T-cell (primary cell): ENCODE measurements around the gene MICALL1. TPM values are rescaled to one million over a fixed set of nuclear protein-coding genes. Genes with fewer than 3 reads are reported as not detected.

Experiments used
- ATAC-seq, 4 experiments: fragments of 200-7000 bp in 3 of 4; fragments of 150-1000 bp in 1 of 4; cut with Tn5 transposase; replicated peaks in 1 of 4; 1 replicate in 3 of 4; 2 replicates in 1 of 4; pipeline ENCODE4 v1.10.0; 2021; ENCODE audit warnings: moderate library complexity in 3 of 4, mild to moderate bottlenecking in 2 of 4, moderate number of reproducible peaks in 1 of 4
- CTCF ChIA-PET, 2 donors: fragments of 300-600 bp; sonication (Branson Sonifier 250); formaldehyde crosslinking; loops; one replicate each; lab custom pipeline; 2022; ENCODE audit warnings: antibody characterized with exemption in 2 of 2; lab: Charles Lee
- POLR2A ChIA-PET, 2 donors: fragments of 300-600 bp; sonication (Branson Sonifier 250); formaldehyde crosslinking; loops; one replicate each; lab custom pipeline; 2022; ENCODE audit warnings: antibody characterized with exemption in 2 of 2; lab: Charles Lee
- DNase-seq, 35 experiments: peaks; one replicate each; pipeline versions ENCODE4 v3.0.0 to v3.0.0-alpha.2; 2013 to 2023
- H3K27ac ChIP-seq: one replicate; pipeline ENCODE4 v1.5.1; 2013; ENCODE audit warnings: low read length
- H3K27me3 ChIP-seq, 2 experiments: replicated peaks in 1 of 2; 1 replicate in 1 of 2; 2 replicates in 1 of 2; pipeline versions ENCODE4 v1.6.1 to v1.7.0; 2013; ENCODE audit warnings: low read length in 1 of 2, mixed read lengths in 1 of 2; ENCODE audit not compliant: control insufficient read depth in 2 of 2, insufficient read depth in 2 of 2; ENCODE audit errors: extremely low read depth in 1 of 2
- H3K36me3 ChIP-seq, 2 donors: 1 replicate in 1 of 2; 2 replicates in 1 of 2; pipeline versions ENCODE4 v1.6.1 to v1.7.0; 2013; ENCODE audit warnings: low read length in 1 of 2; ENCODE audit not compliant: control insufficient read depth in 2 of 2, insufficient read depth in 1 of 2; ENCODE audit errors: extremely low read depth in 1 of 2
- H3K4me1 ChIP-seq, 2 experiments: 1 replicate in 1 of 2; 2 replicates in 1 of 2; pipeline versions ENCODE4 v1.6.1 to v1.7.0; 2013; ENCODE audit warnings: low read length in 2 of 2, mixed read lengths in 1 of 2; ENCODE audit not compliant: insufficient read depth in 2 of 2, control insufficient read depth in 1 of 2; ENCODE audit errors: extremely low read depth in 1 of 2
- H3K4me3 ChIP-seq, 2 donors: 1 replicate in 1 of 2; 2 replicates in 1 of 2; pipeline versions ENCODE4 v1.5.1 to v1.7.0; 2013; ENCODE audit warnings: mild to moderate bottlenecking in 2 of 2, low read length in 1 of 2, moderate library complexity in 1 of 2; ENCODE audit not compliant: control insufficient read depth in 1 of 2; ENCODE audit errors: extremely low read depth in 1 of 2
- H3K9me3 ChIP-seq: 2 replicates; pipeline ENCODE4 v1.7.0; 2013
- H3K27ac Mint-ChIP-seq, 2 donors: one replicate each; pipeline ENCODE4 v1.8.0; 2020 to 2021; ENCODE audit warnings: mild to moderate bottlenecking in 2 of 2, mixed read lengths in 2 of 2
- H3K27me3 Mint-ChIP-seq, 2 donors: one replicate each; pipeline ENCODE4 v1.8.0; 2021 to 2022; ENCODE audit warnings: mixed read lengths in 2 of 2
- H3K36me3 Mint-ChIP-seq: one replicate; pipeline ENCODE4 v1.8.0; 2021; ENCODE audit warnings: mixed read lengths
- H3K4me1 Mint-ChIP-seq, 3 donors: one replicate each; pipeline ENCODE4 v1.8.0; 2020 to 2022; ENCODE audit warnings: mixed read lengths in 3 of 3, mild to moderate bottlenecking in 1 of 3
- H3K4me3 Mint-ChIP-seq, 3 donors: one replicate each; pipeline ENCODE4 v1.8.0; 2020 to 2022; ENCODE audit warnings: mild to moderate bottlenecking in 3 of 3, mixed read lengths in 3 of 3, moderate library complexity in 3 of 3
- H3K9me3 Mint-ChIP-seq, 3 donors: one replicate each; pipeline ENCODE4 v1.8.0; 2020 to 2022; ENCODE audit warnings: mixed read lengths in 3 of 3
- WGBS: methylation state at CpG from one replicate; pipeline ENCODE4 v1.1.5; 2013; ENCODE audit warnings: missing lambda C conversion rate; ENCODE audit not compliant: insufficient coverage; 5-methylcytosine and 5-hydroxymethylcytosine counted together
- total RNA-seq, 35 experiments: library from RNA in 6 of 35; stranded (reverse) in 6 of 35; fragments of 120-200 nt in 1 of 35; gene quantifications; one replicate each; pipeline versions ENCODE4 v1.2.1 to v1.2.4 and lab custom pipeline; 2013 to 2026

Gene MICALL1
- total RNA-seq, 5 donors from 2014 or later (not counting 1 experiment from before 2014, with no cell fraction given): 23.6 to 39.0 (median 34.3) TPM

- peaks cover 30 to 35% (median 32%) of the 10 kb centered on the region in 3 donors for H3K4me1 Mint-ChIP-seq
- H3K36me3 Mint-ChIP-seq: peaks cover 44% of the 10 kb centered on the region
- CTCF ChIA-PET: interaction anchor here (0.6 to 1.3 kb wide), 2 partner anchors 9 to 96 kb away, joined by 3 read pairs; no protein-coding TSS in a partner anchor
- whole genome bisulfite sequencing: 96% methylated on average over 11 of the region's 18 CpGs
- Histone ChIP-seq H3K27me3 (no peaks in the 10 kb centered on the region), H3K4me3 (no peak overlapping the region), H3K4me1 (peaks cover 6% of the 10 kb centered on the region in 2 experiments), H3K36me3 (peaks cover 10 to 65% of the 10 kb centered on the region in 2 donors), H3K27ac (no peak overlapping the region), H3K9me3 (no peaks in the 10 kb centered on the region)
- H3K27ac Mint-ChIP-seq: no peak overlapping the region
- no peak for DNase-seq
- no peaks in the 10 kb centered on the region for H3K27me3 Mint-ChIP-seq
- ATAC-seq: no peak
- POLR2A ChIA-PET: interaction anchor here (0.5 to 0.7 kb wide), 2 partner anchors 11 to 388 kb away, joined by 4 to 5 read pairs; no protein-coding TSS in a partner anchor
- H3K4me3 Mint-ChIP-seq: no peak overlapping the region
- no peaks in the 10 kb centered on the region for H3K9me3 Mint-ChIP-seq
Measured at GRCh38 chr22:37959231-37959825, 53.2 kb downstream of the MICALL1 start.

GRCh38 chr22:37961062-37961461, 55.0 kb downstream of the MICALL1 start:
- Histone ChIP-seq H3K9me3 (no peaks in the 10 kb centered on the region), H3K27me3 (no peaks in the 10 kb centered on the region), H3K4me1 (no peaks in the 10 kb centered on the region), H3K36me3 (peaks cover 10 to 67% of the 10 kb centered on the region in 2 donors), H3K4me3 (no peak overlapping the region), H3K27ac (no peak overlapping the region)
- WGBS: no CpG with 5 or more reads among the region's 4 CpGs
- POLR2A ChIA-PET: no interaction called here
- Mint-ChIP-seq H3K4me1 (peaks cover 23 to 32% (median 25%) of the 10 kb centered on the region in 3 donors), H3K27me3 (no peaks in the 10 kb centered on the region), H3K27ac (no peak overlapping the region), H3K36me3 (peaks cover 48% of the 10 kb centered on the region), H3K4me3 (no peak overlapping the region), H3K9me3 (no peaks in the 10 kb centered on the region)
- CTCF ChIA-PET: no interaction called here
- no peak for DNase-seq
- no peak for ATAC-seq

DNA sequence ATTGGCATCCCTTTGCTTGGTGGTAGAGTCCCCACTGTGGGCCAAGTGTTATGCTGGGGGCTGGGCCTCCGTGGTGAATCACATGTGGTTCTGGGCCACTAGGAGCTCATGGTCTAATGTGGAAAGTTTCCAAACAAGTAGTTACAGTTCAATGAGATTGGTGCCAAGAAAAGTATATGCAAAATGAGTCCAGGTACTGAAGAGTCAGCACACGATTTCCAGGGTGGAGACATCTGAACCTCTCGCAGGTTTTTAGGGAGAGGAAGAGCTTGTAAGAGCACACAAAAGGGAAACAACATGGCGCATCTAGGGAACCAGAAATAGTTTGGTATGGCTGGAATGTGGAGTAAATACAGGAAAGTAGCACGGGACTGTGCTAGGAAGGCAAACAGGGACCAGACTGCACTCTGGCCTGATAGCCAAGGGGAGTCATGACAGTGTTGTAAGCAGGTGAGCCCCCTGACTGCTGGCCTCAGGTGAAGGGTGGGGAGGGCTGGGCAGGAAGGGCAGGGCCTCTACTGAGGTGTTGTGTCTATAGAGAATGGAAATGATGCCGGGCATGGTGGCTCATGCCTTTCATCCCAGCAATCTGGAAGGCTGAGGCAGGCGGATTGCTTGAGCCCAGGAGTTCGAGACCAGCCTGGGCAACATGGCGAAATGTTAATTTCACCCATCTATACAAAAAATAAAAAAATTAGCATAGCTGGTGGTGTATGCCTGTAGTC, 60.0 kb downstream of the MICALL1 start:
- whole genome bisulfite sequencing: 87% methylated on average over 5 of the region's 9 CpGs

DNA sequence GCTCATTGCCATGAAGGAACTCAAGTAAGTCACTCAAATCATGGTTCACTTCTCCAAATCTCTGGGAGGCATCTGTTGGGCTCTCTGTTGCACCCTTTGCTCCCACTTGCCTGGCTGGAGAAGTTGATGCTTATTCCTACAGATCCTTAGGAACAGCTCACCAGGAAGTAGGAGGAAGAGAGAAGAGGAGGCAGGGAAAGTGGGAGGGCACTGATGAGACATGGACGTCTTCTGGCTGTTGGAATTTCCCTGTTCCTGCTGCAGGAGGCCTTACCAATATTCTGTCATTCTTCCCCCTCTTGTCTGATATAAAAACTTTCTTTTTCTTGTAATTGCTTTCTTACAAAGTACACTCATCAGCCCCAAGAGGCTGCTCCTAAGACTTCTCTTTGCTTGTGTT, 61.0 kb downstream of the MICALL1 start:
- no peak overlapping the region for H3K27ac ChIP-seq
- H3K4me1 Mint-ChIP-seq: peaks cover 3 to 14% (median 5%) of the 10 kb centered on the region in 3 donors
- no CpG with 5 or more reads among the region's 1 CpG for WGBS
- DNase-seq: no peak
- H3K4me3 ChIP-seq: no peak overlapping the region
- H3K27me3 Mint-ChIP-seq: no peaks in the 10 kb centered on the region
- ChIA-PET POLR2A (no interaction called here), CTCF (interaction anchor here in 1 of 2 donors (1.0 kb wide), 1 partner anchor 13 kb away, joined by 3 read pairs; the partner anchor contains the start of gene POLR2F)
- peaks cover 40% of the 10 kb centered on the region for H3K36me3 Mint-ChIP-seq
- no peaks in the 10 kb centered on the region for H3K9me3 ChIP-seq
- H3K4me3 Mint-ChIP-seq: no peak overlapping the region
- H3K27ac Mint-ChIP-seq: no peak overlapping the region
- no peaks in the 10 kb centered on the region for H3K4me1 ChIP-seq
- peaks cover 27 to 45% of the 10 kb centered on the region in 2 donors for H3K36me3 ChIP-seq
- no peaks in the 10 kb centered on the region for H3K9me3 Mint-ChIP-seq
- H3K27me3 ChIP-seq: no peaks in the 10 kb centered on the region
- ATAC-seq: no peak

More for the DNA sequence above, 60.0 kb downstream of the MICALL1 start:
- peaks cover 3 to 9% (median 4%) of the 10 kb centered on the region in 3 donors for H3K4me1 Mint-ChIP-seq
- ATAC-seq: no peak
- H3K27me3 Mint-ChIP-seq: no peaks in the 10 kb centered on the region
- no peaks in the 10 kb centered on the region for H3K9me3 Mint-ChIP-seq
- Histone ChIP-seq H3K27ac (no peak overlapping the region), H3K4me1 (no peaks in the 10 kb centered on the region), H3K27me3 (no peaks in the 10 kb centered on the region), H3K9me3 (no peaks in the 10 kb centered on the region), H3K36me3 (peaks cover 34 to 55% of the 10 kb centered on the region in 2 donors), H3K4me3 (no peak overlapping the region)
- POLR2A ChIA-PET: interaction anchor here in 1 of 2 donors (0.7 kb wide), 1 partner anchor 301 kb away, joined by 3 read pairs; no protein-coding TSS in a partner anchor
- CTCF ChIA-PET: interaction anchor here in 1 of 2 donors (0.6 to 2.0 kb wide), 3 partner anchors 12 to 694 kb away, joined by 3 to 13 read pairs (median 3); partner anchors contain the start of genes C22orf23 and POLR2F
- H3K4me3 Mint-ChIP-seq: no peak overlapping the region
- no peak for DNase-seq
- H3K36me3 Mint-ChIP-seq: peaks cover 47% of the 10 kb centered on the region
- H3K27ac Mint-ChIP-seq: no peak overlapping the region

DNA sequence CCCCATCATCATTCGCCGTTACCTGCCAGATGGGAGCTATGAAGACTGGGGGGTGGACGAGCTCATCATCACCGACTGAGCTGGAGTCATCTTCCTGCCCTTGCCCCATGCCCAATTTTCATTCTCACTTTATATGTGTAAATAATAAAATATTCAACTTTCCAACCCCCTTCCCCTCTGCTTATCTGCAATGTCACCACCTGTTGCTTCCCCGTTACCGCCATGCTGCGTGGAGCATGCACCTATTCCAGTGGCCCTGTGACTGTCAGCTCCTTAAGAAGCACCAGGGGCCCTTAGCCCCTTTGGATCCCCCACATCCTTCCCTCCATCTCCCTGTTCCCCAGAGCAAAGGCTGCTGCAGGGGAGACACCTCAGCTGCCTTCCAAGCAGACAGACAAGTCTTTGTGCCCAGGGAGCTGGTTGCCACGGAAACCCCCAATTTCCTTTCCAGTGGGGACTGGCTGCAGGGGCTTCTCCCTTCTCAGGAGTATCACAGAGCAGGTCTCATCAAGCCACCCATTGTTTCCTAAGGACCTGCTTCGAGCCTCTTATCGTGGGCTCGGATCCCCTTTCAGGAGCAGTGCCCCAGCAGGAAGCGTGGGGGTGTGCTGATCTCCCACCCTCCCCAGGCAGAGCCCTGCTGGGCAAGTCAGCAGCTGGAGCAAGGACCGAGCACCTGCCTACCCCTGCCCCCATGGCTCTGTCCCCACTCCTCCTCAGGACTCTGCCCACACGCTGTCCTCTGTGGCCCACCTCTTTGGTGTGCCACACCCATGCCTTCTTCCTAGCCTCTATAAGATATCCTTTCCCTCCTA, 61.7 kb downstream of the MICALL1 start:
- no peak overlapping the region for H3K4me3 ChIP-seq
- no peaks in the 10 kb centered on the region for H3K4me1 ChIP-seq
- H3K27me3 ChIP-seq: no peaks in the 10 kb centered on the region
- CTCF ChIA-PET: interaction anchor here in 1 of 2 donors (1.0 kb wide), 1 partner anchor 14 kb away, joined by 3 read pairs; the partner anchor contains the start of gene POLR2F
- H3K4me1 Mint-ChIP-seq: peaks cover 3 to 14% (median 5%) of the 10 kb centered on the region in 3 donors
- H3K4me3 Mint-ChIP-seq: no peak overlapping the region
- no peak overlapping the region for H3K27ac Mint-ChIP-seq
- peaks cover 24 to 44% of the 10 kb centered on the region in 2 donors for H3K36me3 ChIP-seq
- no peaks in the 10 kb centered on the region for H3K27me3 Mint-ChIP-seq
- H3K27ac ChIP-seq: no peak overlapping the region
- no peaks in the 10 kb centered on the region for H3K9me3 ChIP-seq
- 91% methylated on average over 8 of the region's 14 CpGs for WGBS
- ATAC-seq: no peak
- H3K9me3 Mint-ChIP-seq: no peaks in the 10 kb centered on the region
- DNase-seq: no peak
- POLR2A ChIA-PET: no interaction called here
- peaks cover 37% of the 10 kb centered on the region for H3K36me3 Mint-ChIP-seq
